ENCODE measurements around the gene SPRYD3.

GRCh38 chr12:53122961-53123468, 43.8 kb upstream of the SPRYD3 start:
- no peak for TF ChIP-seq CTCF (IDR thresholded peaks at IDR 0.05)
- TF ChIP-seq EZH2 (IDR thresholded peaks at IDR 0.05): no peak
